ENCODE results near the gene NT5M.

NT5M gene

DNA sequence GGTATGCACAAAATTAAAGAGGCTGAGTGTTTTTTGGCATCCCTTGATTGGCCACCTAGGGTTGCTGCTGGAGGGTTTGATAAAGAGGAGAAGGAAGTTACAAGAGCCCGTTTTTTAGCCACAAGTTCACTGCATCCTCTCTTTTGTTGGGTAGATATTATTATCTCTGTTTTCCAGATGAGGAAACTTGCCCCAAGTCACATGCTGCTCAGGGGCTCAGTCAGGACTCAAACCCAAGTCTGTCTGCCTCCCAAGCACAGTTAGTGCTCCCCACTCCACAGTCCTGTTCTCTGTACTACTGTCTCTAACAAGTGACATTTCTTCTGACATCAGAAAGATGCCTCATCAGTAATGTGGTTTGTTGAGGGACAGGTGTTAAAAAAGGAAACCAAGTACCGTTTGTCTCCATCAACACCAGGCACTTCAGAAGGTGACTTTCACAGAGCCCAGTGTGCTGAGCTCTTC is 1.4 kb downstream of the NT5M start:
- no peak for ATAC-seq
- TF ChIP-seq BACH2 (CRISPR knock-in tag; IDR thresholded peaks at IDR 0.05; ENCODE audit: borderline replicate concordance) (no peak), TCF4 (CRISPR knock-in tag; IDR thresholded peaks at IDR 0.05; ENCODE audit: borderline replicate concordance) (no peak), ESRRG (CRISPR knock-in tag; IDR thresholded peaks at IDR 0.05) (no peak), CSDC2 (CRISPR knock-in tag; IDR thresholded peaks at IDR 0.05) (no peak), GLIS3 (CRISPR knock-in tag; IDR thresholded peaks at IDR 0.05) (no peak)
- TF ChIP-seq, protein P1, sequence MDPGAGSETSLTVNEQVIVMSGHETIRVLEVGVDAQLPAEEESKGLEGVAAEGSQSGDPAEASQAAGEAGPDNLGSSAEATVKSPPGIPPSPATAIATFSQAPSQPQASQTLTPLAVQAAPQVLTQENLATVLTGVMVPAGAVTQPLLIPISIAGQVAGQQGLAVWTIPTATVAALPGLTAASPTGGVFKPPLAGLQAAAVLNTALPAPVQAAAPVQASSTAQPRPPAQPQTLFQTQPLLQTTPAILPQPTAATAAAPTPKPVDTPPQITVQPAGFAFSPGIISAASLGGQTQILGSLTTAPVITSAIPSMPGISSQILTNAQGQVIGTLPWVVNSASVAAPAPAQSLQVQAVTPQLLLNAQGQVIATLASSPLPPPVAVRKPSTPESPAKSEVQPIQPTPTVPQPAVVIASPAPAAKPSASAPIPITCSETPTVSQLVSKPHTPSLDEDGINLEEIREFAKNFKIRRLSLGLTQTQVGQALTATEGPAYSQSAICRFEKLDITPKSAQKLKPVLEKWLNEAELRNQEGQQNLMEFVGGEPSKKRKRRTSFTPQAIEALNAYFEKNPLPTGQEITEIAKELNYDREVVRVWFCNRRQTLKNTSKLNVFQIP (CRISPR knock-in tag; IDR thresholded peaks at IDR 0.05; ENCODE audit: borderline replicate concordance, low read depth) = no peak

DNA sequence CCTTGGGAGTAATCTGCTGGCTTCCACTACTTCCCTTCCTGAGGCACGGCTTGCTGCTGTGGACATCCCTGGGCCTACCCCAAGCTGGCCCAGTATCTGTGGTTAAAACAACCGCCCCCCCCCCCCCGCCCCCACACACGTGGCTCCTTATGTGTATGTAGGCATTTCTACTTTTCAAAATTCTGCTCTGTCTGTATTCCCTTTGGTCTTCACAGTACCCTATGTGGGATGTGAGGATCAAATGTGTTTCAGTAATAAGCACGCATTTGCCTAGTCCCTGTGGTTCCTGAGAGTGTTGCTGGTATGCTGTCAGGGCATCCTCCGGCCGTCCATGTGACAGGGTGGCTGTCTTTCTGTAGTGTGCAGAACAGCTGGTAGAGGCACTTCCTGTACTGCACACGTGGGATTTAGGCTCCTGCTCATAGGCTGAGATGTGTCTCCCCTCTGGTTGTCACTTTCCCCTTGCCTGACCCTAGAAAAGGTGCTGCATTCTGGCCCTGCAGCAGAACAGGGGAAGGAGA is 2.2 kb downstream of the NT5M start:
- TF ChIP-seq OSR1 (CRISPR knock-in tag; IDR thresholded peaks at IDR 0.05) (no peak), CSRNP3 (CRISPR knock-in tag; IDR thresholded peaks at IDR 0.05) (no peak), TCF4 (CRISPR knock-in tag; IDR thresholded peaks at IDR 0.05; ENCODE audit: borderline replicate concordance) (no peak), ARNTL (CRISPR knock-in tag; IDR thresholded peaks at IDR 0.05; ENCODE audit: borderline replicate concordance, low read depth) (no peak), BACH2 (CRISPR knock-in tag; IDR thresholded peaks at IDR 0.05; ENCODE audit: borderline replicate concordance) (no peak), ESRRG (CRISPR knock-in tag; IDR thresholded peaks at IDR 0.05) (no peak), RARB (CRISPR knock-in tag; IDR thresholded peaks at IDR 0.05) (no peak)
- TF ChIP-seq, protein P2, sequence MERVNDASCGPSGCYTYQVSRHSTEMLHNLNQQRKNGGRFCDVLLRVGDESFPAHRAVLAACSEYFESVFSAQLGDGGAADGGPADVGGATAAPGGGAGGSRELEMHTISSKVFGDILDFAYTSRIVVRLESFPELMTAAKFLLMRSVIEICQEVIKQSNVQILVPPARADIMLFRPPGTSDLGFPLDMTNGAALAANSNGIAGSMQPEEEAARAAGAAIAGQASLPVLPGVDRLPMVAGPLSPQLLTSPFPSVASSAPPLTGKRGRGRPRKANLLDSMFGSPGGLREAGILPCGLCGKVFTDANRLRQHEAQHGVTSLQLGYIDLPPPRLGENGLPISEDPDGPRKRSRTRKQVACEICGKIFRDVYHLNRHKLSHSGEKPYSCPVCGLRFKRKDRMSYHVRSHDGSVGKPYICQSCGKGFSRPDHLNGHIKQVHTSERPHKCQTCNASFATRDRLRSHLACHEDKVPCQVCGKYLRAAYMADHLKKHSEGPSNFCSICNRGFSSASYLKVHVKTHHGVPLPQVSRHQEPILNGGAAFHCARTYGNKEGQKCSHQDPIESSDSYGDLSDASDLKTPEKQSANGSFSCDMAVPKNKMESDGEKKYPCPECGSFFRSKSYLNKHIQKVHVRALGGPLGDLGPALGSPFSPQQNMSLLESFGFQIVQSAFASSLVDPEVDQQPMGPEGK (CRISPR knock-in tag; IDR thresholded peaks at IDR 0.05; ENCODE audit: borderline replicate concordance) = no peak
- no peak for ATAC-seq

DNA sequence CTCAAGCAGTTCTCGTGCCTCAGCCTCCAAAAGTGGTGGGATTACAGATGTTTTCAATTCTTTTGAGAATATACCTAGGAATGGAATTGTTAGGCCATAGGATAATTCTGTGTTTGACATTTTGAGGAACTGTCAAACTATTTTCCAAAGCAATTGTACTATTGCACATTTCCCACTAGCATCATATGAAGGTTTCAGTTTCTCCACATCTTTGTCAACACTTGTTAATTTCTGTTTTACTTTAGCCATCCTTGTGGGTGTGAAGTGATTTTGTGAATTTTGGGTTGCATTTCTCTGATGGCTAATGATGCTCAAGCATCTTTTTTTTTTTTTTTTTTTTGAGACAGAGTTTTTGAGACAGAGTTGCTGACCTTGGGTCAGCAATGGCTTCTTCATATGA is 6.2 kb downstream of the NT5M start:
- no peak for TF ChIP-seq ISL1 (CRISPR knock-in tag; IDR thresholded peaks at IDR 0.05)
- no peak for TF ChIP-seq ZFP30 (CRISPR knock-in tag; IDR thresholded peaks at IDR 0.05)
- TF ChIP-seq, protein P2 (CRISPR knock-in tag; IDR thresholded peaks at IDR 0.05; ENCODE audit: borderline replicate concordance) = no peak
- TF ChIP-seq SNAI2 (CRISPR knock-in tag; IDR thresholded peaks at IDR 0.05) = no peak
- no peak for TF ChIP-seq ZNF8 (CRISPR knock-in tag; IDR thresholded peaks at IDR 0.05)
- ATAC-seq = no peak

DNA sequence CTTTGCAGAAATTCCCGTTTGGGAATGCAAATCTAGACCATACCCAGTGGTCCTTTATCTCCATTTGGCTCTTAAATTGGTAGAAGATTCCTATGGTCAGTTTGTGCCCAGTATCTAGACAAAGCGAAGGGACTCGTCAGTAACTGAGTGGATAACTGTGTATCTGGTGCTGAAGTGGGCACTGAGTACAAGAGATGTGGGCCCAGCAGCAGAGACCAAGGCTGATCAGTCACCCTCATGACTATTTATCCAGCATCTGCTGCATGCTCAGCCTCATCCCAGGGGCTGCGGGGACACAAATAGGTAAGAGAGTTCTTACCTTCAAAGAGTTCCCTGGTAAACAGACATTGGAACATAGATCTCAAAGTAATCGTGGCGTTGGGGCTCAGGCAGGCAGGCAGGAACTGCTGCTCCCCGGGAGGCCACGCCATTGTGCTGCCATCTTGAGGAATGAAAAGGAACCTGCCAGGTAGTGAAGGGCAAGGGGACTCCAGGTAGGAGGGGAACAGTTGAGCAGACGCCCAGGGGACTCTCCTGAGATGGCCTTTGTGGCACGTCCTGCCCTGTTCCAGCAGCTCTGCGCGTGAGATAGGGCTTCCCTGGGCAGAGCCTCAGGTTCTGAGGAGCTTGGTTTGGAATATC is 10.3 kb downstream of the NT5M start:
- TF ChIP-seq ZNF8 (CRISPR knock-in tag; IDR thresholded peaks at IDR 0.05) (no peak), CSDC2 (CRISPR knock-in tag; IDR thresholded peaks at IDR 0.05) (no peak), GLIS3 (CRISPR knock-in tag; IDR thresholded peaks at IDR 0.05) (no peak), ISL1 (CRISPR knock-in tag; IDR thresholded peaks at IDR 0.05) (no peak), ZC3H10 (CRISPR knock-in tag; IDR thresholded peaks at IDR 0.05) (no peak), ZFP3 (CRISPR knock-in tag; IDR thresholded peaks at IDR 0.05) (no peak), TCF4 (CRISPR knock-in tag; IDR thresholded peaks at IDR 0.05; ENCODE audit: borderline replicate concordance) (no peak)
- TF ChIP-seq, protein P3, sequence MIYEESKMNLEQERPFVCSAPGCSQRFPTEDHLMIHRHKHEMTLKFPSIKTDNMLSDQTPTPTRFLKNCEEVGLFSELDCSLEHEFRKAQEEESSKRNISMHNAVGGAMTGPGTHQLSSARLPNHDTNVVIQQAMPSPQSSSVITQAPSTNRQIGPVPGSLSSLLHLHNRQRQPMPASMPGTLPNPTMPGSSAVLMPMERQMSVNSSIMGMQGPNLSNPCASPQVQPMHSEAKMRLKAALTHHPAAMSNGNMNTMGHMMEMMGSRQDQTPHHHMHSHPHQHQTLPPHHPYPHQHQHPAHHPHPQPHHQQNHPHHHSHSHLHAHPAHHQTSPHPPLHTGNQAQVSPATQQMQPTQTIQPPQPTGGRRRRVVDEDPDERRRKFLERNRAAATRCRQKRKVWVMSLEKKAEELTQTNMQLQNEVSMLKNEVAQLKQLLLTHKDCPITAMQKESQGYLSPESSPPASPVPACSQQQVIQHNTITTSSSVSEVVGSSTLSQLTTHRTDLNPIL (CRISPR knock-in tag; IDR thresholded peaks at IDR 0.05; ENCODE audit: low read depth) = no peak
- TF ChIP-seq, protein P2 (CRISPR knock-in tag; IDR thresholded peaks at IDR 0.05; ENCODE audit: borderline replicate concordance) = no peak

More for the DNA sequence above, 10.3 kb downstream of the NT5M start:
- peak; percentile 60; the same call in 2 of the 3 replicates for ATAC-seq

All from SK-N-SH treated with all-trans-retinoic acid at 6 μM for 48 hours (cell line).